ENCODE data around the gene CTF1. TPM values are rescaled to one million over a fixed set of nuclear protein-coding genes. Genes with fewer than 3 reads are reported as not detected.
A peak's percentile ranks its signal among the peaks of the same experiment; 100 is the strongest.

The CTF1 gene
- total RNA-seq, 4 donors from 2014 or later, result 5.1 to 14.6 (median 6.2) TPM

DNA sequence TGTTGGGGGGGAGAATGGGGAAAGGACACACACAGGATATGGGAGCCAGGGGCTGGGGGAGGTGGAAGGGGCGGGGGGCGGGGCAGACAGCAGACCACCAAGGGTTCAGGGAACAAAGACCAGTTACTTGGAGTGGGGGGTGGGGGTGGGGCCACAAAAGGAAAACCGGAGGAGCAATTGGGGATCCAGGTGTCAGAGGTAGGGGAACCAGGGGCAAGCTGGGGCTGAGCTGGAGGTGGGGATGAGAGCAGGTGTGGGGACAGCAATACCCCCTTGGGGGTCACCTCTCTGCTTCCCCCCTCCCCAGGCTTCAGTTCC is 51.1 kb downstream of the CTF1 start:
- no peak for ATAC-seq
- peaks cover 0 to 50% (median 25%) of the 10 kb centered on the region in 3 donors for H3K4me1 ChIP-seq
- TF ChIP-seq, protein P1, sequence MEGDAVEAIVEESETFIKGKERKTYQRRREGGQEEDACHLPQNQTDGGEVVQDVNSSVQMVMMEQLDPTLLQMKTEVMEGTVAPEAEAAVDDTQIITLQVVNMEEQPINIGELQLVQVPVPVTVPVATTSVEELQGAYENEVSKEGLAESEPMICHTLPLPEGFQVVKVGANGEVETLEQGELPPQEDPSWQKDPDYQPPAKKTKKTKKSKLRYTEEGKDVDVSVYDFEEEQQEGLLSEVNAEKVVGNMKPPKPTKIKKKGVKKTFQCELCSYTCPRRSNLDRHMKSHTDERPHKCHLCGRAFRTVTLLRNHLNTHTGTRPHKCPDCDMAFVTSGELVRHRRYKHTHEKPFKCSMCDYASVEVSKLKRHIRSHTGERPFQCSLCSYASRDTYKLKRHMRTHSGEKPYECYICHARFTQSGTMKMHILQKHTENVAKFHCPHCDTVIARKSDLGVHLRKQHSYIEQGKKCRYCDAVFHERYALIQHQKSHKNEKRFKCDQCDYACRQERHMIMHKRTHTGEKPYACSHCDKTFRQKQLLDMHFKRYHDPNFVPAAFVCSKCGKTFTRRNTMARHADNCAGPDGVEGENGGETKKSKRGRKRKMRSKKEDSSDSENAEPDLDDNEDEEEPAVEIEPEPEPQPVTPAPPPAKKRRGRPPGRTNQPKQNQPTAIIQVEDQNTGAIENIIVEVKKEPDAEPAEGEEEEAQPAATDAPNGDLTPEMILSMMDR (IDR thresholded peaks at IDR 0.05), result no peak
- TF ChIP-seq EP300 (IDR thresholded peaks at IDR 0.05) (no peak), POLR2AphosphoS5 (IDR thresholded peaks at IDR 0.05) (no peak), POLR2A (IDR thresholded peaks at IDR 0.05) (no peak)
- peak overlapping the region; percentile 69 to 95 (median 92) for H3K27ac ChIP-seq
- peaks cover 0 to 33% of the 10 kb centered on the region in 2 donors for H3K36me3 ChIP-seq
- H3K4me3 ChIP-seq, result peak overlapping the region in 1 of 2 donors; percentile 98
- H3K9me3 ChIP-seq, result no peaks in the 10 kb centered on the region
- no peaks in the 10 kb centered on the region for H3K27me3 ChIP-seq
- WGBS, 2 donors (ENCODE audit: low coverage in 1 of 2), result 17 to 78% methylated on average over 1 to 2 of the region's 3 CpGs

GRCh38 chr16:30947859-30948666 is 51.6 kb downstream of the CTF1 start:
- H3K36me3 ChIP-seq, result peaks cover 0 to 27% of the 10 kb centered on the region in 2 donors
- peak overlapping the region; percentile 69 to 95 (median 92) for H3K27ac ChIP-seq
- 0 to 35% methylated on average over 2 to 3 of the region's 44 CpGs for WGBS, 2 donors (ENCODE audit: low coverage in 1 of 2)
- H3K27me3 ChIP-seq, result no peaks in the 10 kb centered on the region
- TF ChIP-seq, protein P1 (IDR thresholded peaks at IDR 0.05), result no peak
- peak; percentile 46 for TF ChIP-seq POLR2AphosphoS5 (IDR thresholded peaks at IDR 0.05)
- no peaks in the 10 kb centered on the region for H3K9me3 ChIP-seq
- peaks cover 0 to 55% (median 25%) of the 10 kb centered on the region in 3 donors for H3K4me1 ChIP-seq
- H3K4me3 ChIP-seq, result peak overlapping the region; percentile 77 to 98
- ATAC-seq, result peak; percentile 79

DNA sequence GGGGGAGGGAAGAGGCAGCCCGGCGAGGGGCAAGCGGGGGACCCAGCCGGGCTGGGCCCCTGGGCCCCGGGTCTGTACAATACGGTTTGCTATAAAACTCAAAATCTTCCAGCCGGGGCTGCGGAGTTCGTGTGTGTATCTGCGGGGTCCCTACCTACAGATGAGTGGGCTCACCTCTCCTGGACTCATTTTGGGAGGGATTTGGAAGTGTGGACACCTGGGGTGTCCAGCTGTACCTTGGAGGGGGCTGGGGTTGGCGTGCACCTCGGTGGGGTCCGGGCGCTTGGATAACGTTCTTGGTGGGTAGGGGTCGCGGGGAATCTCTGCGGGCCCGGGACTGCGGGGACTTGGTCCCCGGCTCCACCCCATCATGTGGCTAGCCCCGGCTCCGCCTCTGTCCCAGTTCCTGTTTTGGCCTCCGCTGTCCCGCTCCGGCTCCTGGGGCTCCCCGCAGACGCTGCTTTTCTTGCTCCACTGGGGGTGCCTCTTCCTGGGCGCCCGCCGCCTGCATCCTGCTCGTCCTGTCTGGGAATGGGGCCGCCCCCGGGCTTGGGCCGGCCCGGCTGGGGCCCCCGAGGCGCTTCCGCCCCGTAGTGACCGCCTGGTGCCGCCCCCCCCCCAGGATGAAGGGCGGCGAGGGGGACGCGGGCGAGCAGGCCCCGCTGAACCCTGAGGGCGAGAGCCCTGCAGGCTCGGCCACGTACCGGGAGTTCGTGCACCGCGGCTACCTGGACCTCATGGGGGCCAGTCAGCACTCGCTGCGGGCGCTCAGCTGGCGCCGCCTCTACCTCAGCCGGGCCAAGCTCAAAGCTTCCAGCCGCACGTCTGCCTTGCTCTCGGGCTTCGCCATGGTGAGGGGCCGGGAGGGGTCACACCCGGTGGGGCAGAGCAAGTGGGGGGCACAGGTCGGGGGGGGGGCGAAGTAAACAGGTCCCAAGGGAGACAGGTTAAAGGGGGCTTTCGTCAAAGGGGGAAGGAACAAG is 52.5 kb downstream of the CTF1 start, which contains the start of gene ORAI3:
ORAI3 (plus strand) TSS at position 402 of the 983 bp plus-strand sequence; CDS start at position 624, 222 bp downstream.
- peak; percentile 33 for TF ChIP-seq POLR2AphosphoS5 (IDR thresholded peaks at IDR 0.05)
- peak; percentile 56 to 65 for TF ChIP-seq POLR2A (IDR thresholded peaks at IDR 0.05)
- TF ChIP-seq, protein P1 (IDR thresholded peaks at IDR 0.05), result no peak
- no peak for TF ChIP-seq EP300 (IDR thresholded peaks at IDR 0.05)
- peak within 1 kb of the TSS; percentile 77 to 98 for H3K4me3 ChIP-seq
- H3K27me3 ChIP-seq, result no peaks in the 10 kb centered on the region
- H3K4me1 ChIP-seq, result peaks cover 0 to 64% (median 33%) of the 10 kb centered on the region in 3 donors
- peak; percentile 60 for ATAC-seq
- peak within 1 kb of the TSS; percentile 69 to 95 (median 92) for H3K27ac ChIP-seq
- H3K9me3 ChIP-seq, result no peaks in the 10 kb centered on the region
- 0% methylated on average over 1 of the region's 70 CpGs; no CpG with 5 or more reads in 1 of the 2 donors for WGBS, 2 donors (ENCODE audit: low coverage in 1 of 2)
- peaks cover 0 to 24% of the 10 kb centered on the region in 2 donors for H3K36me3 ChIP-seq

- H3K4me1 ChIP-seq, result peaks cover 0 to 71% (median 33%) of the 10 kb centered on the region in 3 donors
- 0 to 10% methylated on average over 5 to 10 of the region's 21 CpGs for WGBS, 2 donors (ENCODE audit: low coverage in 1 of 2)
Measured at GRCh38 chr16:30949650-30950515, 53.5 kb downstream of the CTF1 start.

More at GRCh38 chr16:30949650-30950515, 53.5 kb downstream of the CTF1 start:
- Histone ChIP-seq H3K4me3 (peak overlapping the region; percentile 77 to 98), H3K36me3 (peaks cover 0 to 17% of the 10 kb centered on the region in 2 donors), H3K27me3 (no peaks in the 10 kb centered on the region), H3K9me3 (no peaks in the 10 kb centered on the region), H3K27ac (peak overlapping the region; percentile 69 to 95 (median 92))
- peak; percentile 71 for TF ChIP-seq POLR2AphosphoS5 (IDR thresholded peaks at IDR 0.05)
- TF ChIP-seq POLR2A (IDR thresholded peaks at IDR 0.05), result peak; percentile 51 to 71
- TF ChIP-seq, protein P1 (IDR thresholded peaks at IDR 0.05), result no peak
- ATAC-seq, result peak; percentile 74
